Measurements from ENCODE around the gene CXADR. TPM values are rescaled to one million over a fixed set of nuclear protein-coding genes. Genes with fewer than 3 reads are reported as not detected.

CXADR gene
- total and polyA plus RNA-seq, 9 of the 15 experiments (the other 6 are each of a cell fraction or from before 2014, with no cell fraction given): 0.01 to 0.41 (median 0.14) TPM

DNA sequence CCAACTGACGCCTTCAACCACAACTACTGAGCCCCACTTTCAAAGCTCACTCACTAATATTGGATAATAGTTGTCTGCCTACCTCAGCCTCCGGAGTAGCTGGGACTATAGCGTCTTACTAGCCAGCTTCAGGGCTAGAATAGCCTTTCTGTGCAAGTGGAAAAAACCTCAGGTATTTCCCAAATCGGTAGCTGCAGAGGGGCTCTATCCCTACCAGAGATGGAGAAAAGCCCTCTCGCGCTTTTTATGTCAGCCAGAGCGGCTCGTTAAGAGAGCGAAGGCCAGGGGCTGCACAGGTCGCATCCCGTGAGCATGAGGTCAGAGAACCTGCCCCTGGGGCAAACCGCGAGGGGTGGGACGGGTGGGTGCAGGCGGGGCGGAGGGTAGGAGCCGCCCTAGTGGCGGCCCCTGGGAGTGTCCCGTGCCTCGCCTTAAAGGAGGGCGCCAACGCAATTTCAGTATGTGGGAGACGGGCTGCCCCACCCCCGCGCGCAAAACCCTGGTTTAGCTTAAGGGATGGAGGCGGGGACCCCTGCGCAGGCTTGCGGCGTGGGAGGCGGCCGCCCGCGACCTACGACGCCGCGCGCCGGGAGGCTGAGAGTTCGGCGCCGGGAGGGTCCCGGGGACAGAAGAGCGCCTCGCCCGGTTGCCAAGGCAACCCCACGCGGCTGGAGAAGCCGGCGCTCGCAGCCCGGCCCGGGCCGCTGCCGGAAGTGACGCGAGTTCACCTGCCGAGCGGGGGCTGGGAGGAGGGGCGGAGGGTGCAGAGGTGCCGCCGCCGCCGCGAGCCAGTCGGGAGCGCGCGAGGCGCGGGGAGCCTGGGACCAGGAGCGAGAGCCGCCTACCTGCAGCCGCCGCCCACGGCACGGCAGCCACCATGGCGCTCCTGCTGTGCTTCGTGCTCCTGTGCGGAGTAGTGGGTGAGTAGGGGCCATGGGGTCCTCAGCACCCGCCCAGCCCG is at the start of gene CXADR (continued):
- TF ChIP-seq, protein P1, sequence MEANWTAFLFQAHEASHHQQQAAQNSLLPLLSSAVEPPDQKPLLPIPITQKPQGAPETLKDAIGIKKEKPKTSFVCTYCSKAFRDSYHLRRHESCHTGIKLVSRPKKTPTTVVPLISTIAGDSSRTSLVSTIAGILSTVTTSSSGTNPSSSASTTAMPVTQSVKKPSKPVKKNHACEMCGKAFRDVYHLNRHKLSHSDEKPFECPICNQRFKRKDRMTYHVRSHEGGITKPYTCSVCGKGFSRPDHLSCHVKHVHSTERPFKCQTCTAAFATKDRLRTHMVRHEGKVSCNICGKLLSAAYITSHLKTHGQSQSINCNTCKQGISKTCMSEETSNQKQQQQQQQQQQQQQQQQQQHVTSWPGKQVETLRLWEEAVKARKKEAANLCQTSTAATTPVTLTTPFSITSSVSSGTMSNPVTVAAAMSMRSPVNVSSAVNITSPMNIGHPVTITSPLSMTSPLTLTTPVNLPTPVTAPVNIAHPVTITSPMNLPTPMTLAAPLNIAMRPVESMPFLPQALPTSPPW (CRISPR knock-in tag; IDR thresholded peaks at IDR 0.05): peak; percentile 38
- TF ChIP-seq HNRNPLL (IDR thresholded peaks at IDR 0.05; ENCODE audit: low read depth, low read length, poor library complexity, severe bottlenecking) (peak; percentile 35), GABPA (tag; conservative IDR thresholded peaks at IDR 0.05; ENCODE audit: low read depth) (peak; percentile 62), NRF1 (conservative IDR thresholded peaks at IDR 0.05 in 1 of 2, IDR thresholded peaks at IDR 0.05 in 1 of 2) (peak; percentile 50 to 62; a peak in 3 of 4 replicates), ATF1 (CRISPR knock-in tag; IDR thresholded peaks at IDR 0.05) (no peak), ATF1 (tag; IDR thresholded peaks at IDR 0.05) (peak; percentile 29; the same call in 1 of the 2 replicates), CREB1 (IDR thresholded peaks at IDR 0.05) (no peak; the same call in 1 of the 2 replicates), CREB1 (CRISPR knock-in tag; IDR thresholded peaks at IDR 0.05) (peak; percentile 31; the same call in 1 of the 2 replicates), L3MBTL2 (IDR thresholded peaks at IDR 0.05) (peak; percentile 70), U2AF1 (optimal IDR thresholded peaks at IDR 0.05; ENCODE audit: low read depth, low read length) (no peak), CXXC5 (CRISPR knock-in tag; IDR thresholded peaks at IDR 0.05) (peak; percentile 68), CCNT2 (IDR thresholded peaks at IDR 0.05; ENCODE audit: borderline replicate concordance, extremely low read depth, insufficient read length, low read depth, low read length) (peak; percentile 24), GABPB1 (CRISPR knock-in tag; IDR thresholded peaks at IDR 0.05) (peak; percentile 57; the same call in 1 of the 2 replicates)
- TF ChIP-seq, protein P2, sequence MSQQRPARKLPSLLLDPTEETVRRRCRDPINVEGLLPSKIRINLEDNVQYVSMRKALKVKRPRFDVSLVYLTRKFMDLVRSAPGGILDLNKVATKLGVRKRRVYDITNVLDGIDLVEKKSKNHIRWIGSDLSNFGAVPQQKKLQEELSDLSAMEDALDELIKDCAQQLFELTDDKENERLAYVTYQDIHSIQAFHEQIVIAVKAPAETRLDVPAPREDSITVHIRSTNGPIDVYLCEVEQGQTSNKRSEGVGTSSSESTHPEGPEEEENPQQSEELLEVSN (IDR thresholded peaks at IDR 0.05; ENCODE audit: borderline replicate concordance in 1 of 2, extremely low read depth in 1 of 2, insufficient read depth in 1 of 2, insufficient read length in 1 of 2, low read depth in 1 of 2, low read length in 1 of 2, poor library complexity in 1 of 2, severe bottlenecking in 1 of 2): peak in 1 of 2 experiments; percentile 3
- TF ChIP-seq, protein P3, sequence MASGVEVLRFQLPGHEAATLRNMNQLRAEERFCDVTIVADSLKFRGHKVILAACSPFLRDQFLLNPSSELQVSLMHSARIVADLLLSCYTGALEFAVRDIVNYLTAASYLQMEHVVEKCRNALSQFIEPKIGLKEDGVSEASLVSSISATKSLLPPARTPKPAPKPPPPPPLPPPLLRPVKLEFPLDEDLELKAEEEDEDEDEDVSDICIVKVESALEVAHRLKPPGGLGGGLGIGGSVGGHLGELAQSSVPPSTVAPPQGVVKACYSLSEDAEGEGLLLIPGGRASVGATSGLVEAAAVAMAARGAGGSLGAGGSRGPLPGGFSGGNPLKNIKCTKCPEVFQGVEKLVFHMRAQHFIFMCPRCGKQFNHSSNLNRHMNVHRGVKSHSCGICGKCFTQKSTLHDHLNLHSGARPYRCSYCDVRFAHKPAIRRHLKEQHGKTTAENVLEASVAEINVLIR (CRISPR knock-in tag; IDR thresholded peaks at IDR 0.05): 0 out of 2 replicates have a peak, but pooled peaks have one; percentile 16

Measured in K562 (cell line).